NCI-H2081 (cell line): ENCODE data around the gene TMEM273.
"Not testable (repeated sequence)": the region's sequence is repeated elsewhere in the genome, so short reads cannot be mapped to it uniquely, and the experiment has no call there.

ENCODE experiments used
- DNase-seq, 2 experiments: peaks; one replicate each; lab custom pipeline; 2025; lab: John Stamatoyannopoulos, UW

Gene TMEM273

DNA sequence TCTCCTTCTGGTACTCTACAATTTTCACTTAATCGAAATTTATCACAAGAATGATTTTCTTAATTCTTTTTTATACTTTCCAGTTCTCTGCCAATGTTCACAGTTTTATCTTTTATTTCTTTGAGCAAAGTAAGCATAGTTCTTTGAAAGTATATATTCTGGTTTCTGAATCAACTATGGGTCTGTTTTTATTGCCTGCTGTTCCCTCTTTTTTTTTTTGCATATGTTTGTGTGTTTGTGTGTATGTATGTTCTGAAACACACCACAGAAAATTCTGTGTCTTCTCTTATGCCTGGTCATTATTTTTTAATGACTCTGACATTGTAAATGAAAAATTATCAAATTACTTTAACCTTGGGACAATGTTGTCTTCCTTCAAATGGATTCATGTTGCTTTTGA, 15.9 kb upstream of the TMEM273 start:
- DNase-seq, result no peak

DNA sequence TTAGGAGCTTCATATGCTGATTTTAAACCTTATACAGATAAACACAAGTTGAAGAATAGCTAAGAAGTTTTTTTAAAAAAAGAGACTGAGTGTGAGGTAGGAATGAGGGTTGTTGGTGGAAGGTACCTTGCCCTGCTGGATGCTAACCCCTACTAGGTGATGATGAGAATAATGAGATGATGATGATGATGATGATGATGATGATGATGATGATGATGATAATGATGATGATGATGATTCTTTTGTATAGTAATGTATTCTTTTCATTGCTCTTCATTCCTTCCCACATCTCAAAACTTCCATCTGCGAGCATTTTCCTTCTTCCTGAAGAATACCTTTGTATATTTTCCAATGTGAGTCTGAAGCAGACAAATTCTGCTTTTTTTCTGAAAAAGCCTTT, 14.1 kb upstream of the TMEM273 start:
- no peak for DNase-seq

DNA sequence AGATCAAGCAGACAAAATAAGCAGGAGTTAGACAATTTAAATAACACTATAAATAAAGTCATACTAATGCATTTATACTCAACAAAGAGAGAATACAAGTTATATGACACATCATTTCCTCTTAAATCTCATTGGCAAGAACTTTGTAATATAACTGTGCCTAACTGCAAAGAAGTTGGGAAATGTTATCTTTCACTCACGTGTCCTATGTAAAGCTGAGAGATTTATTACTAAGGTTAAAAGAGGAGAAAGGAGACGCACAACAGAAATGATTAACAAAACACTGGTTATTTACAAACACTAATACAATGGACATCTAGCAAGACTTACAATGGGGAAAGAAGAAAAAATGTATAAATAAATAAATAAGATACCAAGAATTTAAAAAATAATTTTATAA, 12.7 kb upstream of the TMEM273 start:
- no peak for DNase-seq

DNA sequence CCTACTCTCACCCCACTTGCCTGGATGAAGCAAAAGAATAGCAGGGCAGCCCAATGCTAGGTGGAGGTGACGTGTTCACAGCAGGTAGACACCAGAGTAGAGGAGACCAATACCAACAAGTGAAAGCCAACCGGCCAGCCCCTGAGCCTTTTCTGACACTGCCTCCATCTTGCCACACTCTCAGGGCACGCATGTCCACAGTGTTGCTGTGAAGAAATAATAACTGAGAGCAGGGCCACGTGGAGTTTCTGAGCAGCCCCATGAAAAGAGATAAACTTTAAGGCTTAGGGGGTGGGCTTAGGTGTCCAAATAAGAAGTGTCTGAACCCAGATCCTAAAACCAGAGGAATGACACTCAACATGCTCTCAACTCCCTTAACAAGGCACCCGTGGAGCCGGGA, 9.0 kb upstream of the TMEM273 start:
- no peak for DNase-seq

DNA sequence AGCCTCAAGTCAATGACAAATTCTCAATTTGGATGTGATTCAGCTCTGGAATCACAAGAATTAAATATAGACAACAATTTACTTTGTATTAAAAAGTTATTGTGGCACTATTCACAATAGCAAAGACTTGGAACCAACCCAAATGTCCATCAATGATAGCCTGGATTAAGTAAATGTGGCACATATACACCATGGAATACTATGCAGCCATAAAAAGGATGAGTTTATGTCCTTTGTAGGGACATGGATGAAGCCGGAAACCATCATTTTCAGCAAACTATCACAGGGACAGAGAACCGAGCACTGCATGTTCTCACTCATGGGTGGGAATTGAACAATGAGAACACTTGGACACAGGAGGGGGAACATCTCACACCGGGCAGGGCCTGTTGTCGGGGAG, 7.7 kb upstream of the TMEM273 start:
- not testable (repeated sequence) for DNase-seq

DNA sequence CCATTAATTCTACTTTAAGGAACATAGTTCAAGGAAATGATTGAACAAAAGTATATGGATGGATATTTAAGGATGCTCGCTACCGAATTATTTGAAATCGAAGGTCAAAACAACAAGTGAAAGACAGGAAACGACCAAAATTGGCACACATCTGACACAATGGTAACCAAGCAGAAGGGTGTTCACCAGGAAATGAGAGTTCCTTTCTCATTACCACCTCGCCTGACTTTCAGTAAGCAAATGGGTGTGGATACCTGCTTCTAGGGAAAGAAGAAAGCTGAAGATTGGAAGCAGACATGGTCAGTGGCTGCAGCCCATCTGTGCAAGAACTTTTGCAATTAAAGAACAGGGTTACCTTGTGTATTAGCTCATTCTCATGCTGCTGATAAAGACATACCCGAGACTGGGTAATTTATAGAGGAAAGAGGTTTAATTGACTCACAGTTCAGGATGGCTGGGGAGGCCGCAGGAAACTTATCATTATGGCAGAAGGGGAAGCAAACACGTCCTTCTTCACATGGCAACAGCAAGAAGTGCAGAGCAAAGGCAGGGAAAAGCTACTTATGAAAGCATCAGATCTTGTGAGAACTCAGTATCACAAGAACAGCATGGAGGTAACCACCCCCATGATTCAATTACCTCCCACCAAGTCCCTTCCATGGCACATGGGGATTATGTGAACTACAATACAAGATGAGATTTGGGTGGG, 6.2 kb upstream of the TMEM273 start:
- no peak for DNase-seq

DNA sequence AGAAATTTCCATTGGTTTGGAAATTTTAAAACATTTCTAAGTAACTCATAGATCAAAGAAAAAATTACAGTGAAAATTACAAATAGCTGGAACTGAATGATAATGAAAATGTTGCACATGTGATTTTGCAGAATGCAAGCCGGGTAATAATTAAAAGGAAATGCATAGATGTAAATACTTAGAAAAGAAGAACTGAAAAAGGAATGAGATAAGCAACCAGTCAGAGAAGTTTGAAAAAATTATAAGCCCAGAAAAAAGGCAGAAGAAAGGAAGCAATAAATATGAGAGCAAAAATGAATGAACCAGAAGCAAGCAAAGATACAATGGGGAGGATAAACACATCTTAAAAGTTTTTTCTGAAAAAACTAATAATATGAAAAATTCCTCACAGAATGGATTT, 3.2 kb upstream of the TMEM273 start:
- DNase-seq, result no peak

DNA sequence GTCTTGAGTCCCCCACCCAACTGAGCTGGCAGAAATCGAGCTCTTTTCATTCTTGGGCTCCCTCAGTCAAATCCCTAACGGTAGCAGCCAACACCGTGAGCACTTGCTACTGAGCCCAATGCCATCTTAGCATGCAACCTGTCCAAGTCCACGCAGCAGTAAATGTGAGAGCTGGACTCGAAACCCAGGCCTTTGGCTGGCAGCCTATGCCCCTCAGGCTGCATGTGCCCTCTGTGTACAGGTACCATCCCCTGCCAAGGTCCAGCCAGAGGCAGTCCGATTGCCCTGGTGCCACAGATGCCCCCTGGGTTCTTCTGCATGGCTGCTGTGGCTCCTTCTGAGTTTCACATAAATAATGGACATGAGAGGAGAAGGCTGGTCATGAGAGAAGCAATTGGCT, 1.2 kb upstream of the TMEM273 start:
- DNase-seq, result no peak

DNA sequence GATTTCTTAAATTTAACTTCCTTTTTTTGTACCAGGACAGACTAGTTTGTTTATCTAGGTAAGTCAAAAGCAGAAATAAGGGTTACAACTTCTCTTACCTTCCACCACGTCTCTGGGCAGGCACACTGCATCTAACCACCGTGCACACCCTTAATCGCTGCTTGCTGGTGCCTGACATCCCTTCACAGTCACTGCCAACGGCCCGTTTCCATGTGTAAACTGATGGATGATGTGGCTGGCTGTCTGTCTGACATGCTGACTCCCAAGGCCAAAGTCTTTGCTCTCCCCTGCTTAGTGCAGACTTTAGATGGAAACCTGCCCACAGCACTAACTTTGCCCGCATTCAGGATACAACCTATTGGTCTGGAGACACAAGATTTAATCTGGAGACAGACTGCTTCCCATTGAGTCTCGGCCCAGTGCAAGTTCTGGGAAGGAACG, 1.1 kb downstream of the TMEM273 start:
- no peak for DNase-seq

DNA sequence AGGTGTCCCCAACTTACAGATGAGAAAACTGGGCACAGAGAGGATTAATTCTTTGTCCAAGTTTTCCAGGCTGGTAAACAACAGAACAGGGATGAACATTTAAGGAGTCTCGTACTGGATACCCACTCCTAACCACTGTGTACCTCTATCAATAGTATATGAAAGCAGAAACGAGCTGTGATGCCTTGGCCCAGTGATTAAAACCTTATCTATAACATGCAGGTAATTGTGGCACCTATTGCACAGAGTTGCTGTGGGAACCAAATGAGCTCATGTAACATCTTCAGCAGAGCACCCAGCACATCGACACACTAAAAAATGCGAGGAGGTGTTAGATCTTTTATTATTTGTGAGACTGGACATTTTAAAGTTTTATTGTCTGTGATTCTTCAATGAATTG, 1.6 kb downstream of the TMEM273 start:
- no peak for DNase-seq

DNA sequence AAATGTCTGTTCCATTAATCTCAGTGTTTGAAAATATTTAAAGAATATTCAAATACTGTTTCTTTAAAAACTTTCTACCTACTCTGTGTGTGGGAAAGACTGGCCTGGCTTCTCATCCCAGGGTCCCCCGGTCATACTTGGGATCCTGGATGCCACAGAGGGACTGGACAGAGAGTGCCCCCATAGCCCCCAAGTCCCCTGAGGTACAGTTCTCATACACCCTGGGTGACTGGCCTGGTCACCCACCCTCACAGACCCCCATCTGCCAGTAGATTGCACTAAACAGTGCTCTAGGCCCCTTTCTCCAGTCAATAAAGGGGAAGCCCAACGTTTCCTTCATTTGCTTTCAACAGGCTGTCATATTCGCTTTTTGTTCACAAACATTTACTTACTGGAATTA, 3.0 kb downstream of the TMEM273 start:
- DNase-seq, result no peak

DNA sequence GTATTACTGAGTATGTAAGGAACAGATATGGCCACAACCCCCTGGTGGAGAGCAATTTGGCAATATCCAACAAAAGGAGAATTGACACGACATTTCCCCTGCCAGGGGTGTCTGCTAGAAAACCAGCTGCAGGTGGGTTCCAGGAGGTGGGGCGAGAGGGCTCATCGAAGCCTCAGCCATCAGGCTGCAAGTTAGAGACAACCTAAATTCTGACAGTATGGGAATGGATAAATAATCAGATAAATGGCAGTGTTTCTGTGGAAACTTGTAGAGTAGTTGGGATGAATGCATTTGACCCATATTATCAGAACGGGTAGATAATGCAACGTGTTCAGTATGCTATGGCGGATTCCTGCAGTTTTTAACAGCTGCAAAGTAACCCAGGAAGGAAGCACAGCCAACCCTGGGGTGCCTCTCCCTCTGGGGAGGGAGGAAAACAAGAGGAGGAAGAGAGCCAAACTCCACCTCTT, 3.5 kb downstream of the TMEM273 start:
- DNase-seq, result no peak

DNA sequence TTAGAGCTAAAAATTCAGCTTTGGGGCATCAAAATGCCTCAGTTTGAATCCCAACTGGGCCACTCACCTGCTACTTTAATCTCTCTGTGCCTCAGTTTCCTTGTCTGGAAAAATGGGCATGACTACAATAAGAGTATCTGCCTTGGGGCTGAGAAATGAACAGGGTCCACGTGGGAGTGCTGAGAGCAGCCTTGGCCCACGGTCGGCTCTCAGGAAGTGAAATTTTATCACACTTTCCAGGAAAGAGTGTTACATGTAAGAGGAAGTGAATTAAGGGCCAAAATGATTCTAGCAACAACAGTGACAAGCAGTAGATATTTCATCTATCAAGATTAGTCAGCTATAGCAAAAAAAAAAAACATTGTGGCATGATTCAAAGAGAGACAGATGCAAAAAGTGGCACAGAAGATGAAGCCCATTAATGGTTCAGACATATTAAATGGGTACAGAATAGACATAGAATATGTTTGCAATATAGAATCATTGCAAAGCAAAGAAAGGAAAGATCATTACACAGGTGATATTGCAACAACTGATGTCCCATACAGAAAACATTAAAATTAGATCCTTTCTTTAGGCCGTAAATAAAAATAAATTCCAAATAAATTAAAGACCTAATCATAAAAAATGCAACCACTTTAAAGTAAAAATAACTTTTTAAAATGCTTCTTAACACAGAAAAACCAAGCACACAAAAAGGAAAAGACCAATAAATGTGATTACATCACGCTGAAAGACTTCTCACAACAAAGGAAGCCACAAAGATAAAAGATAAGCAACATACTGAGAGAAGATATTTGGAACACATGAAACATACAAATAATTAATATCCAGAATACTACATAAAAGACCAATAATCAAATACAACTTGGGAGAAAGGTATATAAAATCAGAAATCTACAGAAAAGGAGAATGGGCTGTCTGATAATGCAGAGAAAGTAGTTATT, 4.3 kb downstream of the TMEM273 start:
- no peak for DNase-seq

DNA sequence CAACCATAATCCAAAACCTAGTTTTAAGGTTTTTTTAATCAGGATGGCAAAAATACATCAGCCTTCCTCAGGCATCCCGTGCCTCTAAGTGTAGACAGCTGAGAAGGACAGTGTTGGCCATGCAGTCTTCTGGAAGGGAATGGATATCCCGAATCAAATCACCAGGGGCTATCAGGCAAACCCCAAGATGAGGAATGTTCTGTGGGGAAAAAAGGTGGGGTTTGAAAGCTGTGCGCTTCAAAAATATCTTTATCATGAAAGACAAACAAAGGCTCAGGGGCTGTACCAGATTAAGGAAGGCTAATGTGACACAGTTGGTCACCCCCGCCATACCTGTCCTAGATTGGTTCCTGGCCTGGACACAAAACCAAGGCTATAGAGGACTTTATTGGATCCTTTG, 5.4 kb downstream of the TMEM273 start:
- no peak for DNase-seq

DNA sequence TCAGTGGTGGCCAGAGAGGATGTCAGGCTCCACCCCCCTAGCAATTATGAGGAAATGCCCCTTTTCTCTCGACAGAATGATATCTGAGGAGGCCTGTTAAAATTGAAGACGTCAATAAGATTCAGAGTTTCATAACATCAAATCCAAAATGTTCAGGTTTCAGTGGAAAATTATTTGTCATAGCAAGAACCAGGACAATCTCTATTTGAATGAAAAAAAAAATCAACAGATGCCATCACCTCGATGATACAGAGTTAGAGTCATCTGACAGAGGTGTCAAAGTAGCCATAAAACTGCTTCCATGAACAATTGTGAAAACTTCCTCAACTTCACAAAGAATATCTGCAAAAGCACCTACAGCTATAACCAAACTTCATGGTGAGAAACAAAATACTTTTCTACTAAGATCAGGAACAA, 7.7 kb downstream of the TMEM273 start:
- DNase-seq, result no peak

DNA sequence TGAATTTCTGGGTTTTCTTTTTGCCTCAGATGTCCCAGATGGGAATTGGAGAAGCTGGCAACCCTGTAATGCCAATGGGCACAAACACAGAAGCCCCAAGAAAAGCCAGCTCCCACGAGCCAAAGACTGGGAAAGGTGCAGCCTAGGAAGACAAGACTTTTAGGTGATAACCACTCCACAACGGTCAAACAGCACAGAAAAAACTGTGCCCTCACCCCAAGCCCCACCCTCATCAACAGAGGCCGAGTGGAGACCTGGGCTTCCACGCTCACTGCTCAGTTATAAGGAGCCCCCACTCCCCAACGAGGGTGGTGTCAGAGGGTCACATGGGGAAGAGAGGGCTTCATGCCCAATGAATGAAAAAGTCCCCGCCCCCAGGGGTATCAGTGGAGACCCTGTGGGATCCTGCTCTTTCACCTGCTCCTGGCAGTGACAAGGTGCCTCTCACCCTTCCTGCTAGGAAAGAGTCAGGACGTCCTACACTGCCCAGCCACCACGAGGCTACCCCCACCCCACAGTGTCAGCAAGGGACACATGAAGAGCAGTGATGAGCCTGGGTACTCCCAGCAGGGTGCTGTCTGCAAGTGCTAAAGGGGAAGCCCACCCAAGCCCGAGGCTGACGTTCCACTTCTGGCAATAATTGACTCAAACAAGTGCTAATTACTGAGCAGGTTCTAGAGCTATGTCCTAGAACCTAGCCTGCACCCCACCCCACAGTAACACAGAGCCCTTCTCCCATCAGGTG, 8.3 kb downstream of the TMEM273 start:
- DNase-seq, result no peak

DNA sequence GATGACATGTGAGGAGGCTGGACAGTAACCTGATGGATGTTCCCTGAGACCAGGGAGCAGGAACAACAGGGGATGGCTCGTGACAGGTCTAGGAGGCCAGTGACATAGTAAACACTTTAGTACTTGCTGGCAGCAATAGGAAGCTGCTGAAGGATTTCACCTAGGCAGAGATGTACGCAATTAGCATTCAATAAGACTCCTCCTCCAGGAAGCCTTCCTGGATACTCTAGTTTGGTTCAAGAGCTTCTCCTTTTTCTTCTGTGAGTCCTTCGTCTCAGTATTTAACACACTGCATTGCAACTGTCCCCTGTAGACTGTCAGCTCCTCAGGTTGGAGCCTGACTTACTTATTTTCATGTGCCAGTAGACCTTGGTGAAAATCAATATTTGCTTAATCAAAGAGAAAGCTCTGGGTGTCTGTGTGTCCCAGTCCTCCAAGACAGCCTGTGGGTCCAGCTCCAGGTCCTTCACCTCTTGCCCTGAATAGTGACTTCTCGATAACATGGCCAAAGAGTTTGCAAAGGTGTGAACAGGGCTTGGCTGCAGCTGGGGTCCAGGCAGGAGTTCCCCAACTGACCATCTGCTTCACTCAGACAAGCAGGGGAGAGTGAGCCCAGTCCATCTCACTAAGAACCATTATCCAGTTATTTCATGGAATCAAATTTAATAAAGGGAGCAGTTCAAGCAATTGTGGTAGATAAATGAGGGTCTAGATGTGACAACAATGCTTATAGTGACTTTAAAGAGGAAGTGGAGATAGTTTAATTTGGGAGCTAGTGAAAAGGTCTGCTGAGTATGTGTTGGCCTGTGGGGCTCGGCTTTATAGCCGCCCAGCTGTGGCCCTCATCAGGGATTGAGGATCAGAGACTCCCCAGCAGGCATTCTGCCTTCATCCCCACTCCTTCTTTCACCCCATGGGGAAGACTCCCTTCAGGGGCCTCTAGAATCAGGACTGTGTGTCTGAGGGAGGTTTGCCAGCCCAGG, 9.4 kb downstream of the TMEM273 start:
- no peak for DNase-seq

DNA sequence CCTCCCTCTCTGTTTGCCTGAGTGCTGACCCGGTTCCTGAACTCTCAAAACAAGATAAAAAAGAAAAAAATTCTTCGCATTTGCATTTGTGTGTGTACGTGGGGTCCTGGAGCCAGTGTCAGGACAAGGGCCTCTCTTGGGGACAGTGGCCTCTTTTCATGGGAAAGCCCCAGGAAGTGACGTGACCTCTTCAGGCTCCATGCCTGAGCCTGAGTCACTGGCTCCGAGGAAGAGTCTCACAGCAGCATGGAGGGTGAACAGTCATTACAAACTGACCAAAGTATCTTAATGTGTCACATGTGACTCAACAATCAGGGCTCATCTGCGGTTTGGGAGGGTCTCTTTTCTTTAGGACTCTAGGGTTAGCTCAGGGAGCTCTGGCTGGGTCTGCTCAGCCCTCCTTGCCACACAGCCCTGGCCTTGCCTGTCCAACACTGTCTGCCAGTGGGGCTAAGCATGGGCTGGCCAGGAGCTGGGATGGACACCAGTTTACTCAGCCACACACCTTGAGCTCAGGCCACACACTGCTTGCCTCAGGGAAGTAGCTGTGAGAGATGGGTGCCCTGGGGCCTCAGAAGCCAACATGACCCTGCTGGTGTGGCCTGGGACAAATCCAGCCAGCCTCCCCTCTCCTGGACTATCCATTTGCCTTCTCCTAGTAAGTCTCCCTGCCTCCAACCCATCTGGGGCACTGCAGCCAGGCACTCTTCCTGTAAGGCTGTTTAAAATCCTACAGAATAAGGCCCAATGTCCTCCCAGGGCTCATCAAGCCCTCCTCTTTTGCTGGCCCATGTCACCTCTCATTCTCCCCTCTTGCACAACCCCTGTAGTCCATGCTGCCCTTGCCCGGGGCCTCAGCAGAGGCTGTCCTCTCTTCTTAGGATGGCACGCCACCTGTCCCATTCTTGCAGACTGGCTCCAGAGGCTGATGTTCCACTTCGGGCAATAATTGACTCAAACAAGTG, 10.5 kb downstream of the TMEM273 start:
- no peak for DNase-seq

DNA sequence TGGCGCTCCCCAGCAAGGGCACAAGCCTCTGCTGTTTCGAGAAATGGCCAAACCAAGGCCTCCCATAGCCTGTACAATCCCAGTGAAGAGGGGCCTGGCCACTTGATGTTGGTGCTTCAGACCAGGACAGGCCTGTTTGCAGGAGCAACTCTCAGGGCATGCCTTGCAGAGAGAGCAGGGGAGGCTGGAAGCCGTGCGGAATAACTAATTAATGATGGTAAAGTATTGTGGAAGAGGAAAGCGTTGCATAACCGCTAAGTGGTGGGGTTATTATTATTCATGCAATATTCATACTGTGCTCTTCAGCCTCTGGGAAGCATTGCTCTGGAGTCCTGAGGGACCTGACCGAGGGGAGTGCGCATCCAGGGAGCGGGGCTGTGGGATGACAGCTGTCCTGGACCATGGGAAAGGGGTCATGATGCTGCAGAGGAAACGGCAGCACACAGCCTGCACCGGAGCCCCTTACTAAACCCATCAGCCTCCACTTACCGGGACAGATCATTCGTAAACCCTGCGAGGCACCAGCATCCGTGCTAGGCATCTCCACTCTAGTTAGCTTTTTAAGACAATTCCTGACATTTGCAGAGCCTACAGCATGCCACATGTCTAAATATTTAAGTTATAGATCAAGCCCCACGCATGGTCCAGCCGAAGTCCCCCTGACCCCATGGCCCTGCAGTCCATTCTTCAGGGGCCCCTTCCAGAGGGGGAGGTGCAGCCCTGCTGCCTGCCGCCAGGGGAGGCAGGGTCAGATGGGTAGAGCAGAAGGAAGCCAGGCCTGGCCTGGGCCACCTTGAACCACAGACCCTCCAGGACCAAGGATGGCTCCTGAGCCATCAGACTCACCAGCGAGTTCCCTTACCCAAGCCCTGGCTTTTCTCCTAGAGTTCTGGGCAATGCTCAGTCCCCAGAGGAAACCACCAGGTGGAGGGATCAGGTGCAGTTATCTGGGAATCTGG, 11.6 kb downstream of the TMEM273 start:
- no peak for DNase-seq
